Activated T-cell treated with anti-CD3 and anti-CD28 coated beads, Interleukin-2, amount 50 U/mL, for 48 hours (primary cell): ENCODE data around the gene BCL11B.
A peak's percentile ranks its signal among the peaks of the same experiment; 100 is the strongest.

Experiments
- DNase-seq, 2 experiments: peaks; one replicate each; pipeline ENCODE4 v3.0.0-alpha.2; 2020

The BCL11B gene

DNA sequence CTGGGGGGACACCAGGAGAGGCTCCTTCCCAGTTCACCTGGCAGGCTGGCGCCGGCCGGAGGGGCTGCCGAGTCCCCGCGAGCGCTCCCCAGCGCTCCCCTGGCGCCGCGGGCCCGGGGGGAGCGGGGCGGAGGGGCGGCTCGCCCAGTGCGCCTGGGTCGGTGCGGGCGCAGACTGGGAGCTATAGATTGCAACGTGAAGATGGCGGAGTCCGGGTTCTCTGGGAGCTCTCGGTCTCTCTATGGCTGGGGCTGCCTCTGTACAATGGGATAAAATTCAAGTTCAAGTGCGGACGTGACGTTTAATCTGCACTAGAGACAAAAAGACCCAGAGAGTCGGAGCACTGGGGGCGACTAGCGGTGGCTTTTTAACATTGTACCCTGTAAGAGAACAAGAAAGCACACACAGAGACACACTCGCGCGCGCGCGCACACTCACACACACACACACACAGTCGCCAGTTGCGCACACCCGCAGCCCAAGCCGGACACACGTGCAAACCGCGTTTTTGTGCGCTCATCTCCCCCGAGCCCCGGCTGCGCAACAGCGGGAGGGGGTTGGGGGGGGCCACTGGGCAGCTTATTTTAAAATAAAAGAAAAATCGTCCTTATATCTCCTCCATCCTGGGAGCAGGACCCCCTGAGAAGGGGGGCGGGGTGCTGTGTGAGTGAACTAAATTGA, at the start of gene BCL11B:
Gene BCL11B (minus strand): TSS at position 247 of the 681 bp plus-strand sequence. CDS start 979 bp downstream, outside the sequence.
- DNase-seq: peak; percentile 90 to 91

DNA sequence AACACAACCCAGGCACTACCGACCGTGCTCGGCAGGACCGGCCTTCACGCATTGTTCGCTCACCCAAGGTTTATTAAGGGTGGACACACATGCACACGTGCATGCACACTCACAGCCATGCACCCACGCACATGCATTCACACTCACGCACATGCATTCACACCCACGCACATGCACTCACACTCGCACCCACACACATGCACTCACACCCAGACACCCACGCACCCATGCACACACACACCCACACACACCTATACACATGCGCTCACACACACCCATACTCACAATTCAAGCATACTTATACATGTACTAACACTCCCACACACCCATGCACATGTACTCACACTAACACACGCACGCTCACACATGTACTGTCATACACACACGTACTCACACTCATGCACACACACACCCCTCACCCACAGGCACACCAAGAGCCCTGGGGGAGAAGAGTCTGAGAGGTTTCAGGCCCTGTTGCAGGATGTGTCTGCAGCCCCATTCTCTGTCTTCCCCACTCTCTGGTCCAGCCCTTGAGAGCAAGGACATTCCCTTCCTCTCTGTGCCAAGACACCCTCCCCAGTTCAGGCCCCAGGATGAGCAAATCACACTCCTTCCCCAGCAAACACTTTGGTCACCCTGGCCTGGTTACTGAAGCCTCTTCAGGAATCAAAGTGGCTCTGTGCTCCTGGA, 49.4 kb upstream of the BCL11B start:
- DNase-seq: no peak

DNA sequence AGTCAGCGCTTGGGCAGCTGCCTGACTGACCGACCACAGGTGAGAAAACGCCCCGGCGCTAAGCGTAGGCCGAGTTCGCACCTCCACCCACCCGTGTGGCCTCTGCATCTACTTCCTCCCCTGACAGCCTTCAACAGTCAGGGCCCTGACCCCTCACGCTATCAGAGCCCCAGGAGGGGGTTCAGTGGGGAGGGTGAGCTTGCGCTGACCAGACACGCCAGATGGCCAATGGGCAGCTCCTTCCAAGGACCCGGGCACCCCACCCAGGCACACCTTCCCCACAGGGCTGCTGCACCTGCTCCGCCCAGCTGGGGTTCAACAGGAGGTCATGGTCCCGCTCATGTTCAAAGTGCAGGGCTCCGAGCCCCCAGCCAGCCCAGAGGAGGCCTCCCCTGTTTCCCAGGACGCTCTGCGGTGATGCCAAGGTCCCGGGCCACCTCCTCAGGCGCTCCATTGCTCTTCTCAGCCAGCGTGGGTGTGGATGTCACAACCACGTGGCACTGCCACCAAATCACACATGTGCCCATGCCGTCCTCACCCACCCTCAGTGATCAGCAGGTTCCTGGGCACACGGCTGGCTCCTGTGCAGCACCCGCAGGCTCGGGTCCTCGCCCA, 48.7 kb upstream of the BCL11B start:
- no peak for DNase-seq

DNA sequence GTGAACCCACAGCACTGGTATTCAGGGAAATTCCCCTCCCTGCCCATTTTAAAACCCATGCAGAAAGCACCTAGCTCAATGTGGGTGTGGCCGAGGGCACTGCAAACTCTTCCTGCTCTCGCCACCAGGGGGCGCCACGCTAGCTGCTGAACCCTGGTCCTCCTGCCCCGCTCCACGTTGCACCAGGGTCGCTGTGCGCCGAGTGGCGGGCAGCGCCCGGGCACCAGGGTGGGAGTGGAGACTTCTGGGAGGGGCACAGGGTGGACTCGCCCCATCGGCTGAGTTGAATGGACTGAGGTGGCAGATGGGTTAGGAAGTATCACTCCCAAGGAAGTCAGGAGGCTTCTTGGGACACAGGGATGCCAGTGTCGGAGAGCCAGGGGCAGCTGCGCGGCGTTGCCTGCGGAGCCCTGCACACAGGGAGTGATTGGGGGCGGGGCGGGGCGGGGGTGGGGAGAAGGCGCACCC, 48.1 kb upstream of the BCL11B start:
- DNase-seq: peak; percentile 87 to 89

DNA sequence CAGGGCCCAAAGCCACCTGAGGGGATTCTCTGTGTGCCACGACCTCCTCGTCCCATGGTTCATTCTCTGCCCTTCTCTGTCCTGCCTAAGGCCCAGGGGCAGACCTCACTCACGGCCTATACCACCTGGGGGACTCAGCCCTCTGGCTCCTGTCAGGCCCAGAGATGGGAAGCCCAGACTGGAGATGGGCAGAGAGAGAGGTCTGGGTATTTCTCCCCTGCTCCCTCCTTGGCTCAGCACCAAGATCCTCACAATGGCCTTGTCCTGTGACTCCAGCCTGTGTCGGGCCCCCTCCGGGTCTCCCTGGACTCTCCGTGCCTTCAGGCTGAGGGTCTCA, 46.9 kb upstream of the BCL11B start:
- no peak for DNase-seq

DNA sequence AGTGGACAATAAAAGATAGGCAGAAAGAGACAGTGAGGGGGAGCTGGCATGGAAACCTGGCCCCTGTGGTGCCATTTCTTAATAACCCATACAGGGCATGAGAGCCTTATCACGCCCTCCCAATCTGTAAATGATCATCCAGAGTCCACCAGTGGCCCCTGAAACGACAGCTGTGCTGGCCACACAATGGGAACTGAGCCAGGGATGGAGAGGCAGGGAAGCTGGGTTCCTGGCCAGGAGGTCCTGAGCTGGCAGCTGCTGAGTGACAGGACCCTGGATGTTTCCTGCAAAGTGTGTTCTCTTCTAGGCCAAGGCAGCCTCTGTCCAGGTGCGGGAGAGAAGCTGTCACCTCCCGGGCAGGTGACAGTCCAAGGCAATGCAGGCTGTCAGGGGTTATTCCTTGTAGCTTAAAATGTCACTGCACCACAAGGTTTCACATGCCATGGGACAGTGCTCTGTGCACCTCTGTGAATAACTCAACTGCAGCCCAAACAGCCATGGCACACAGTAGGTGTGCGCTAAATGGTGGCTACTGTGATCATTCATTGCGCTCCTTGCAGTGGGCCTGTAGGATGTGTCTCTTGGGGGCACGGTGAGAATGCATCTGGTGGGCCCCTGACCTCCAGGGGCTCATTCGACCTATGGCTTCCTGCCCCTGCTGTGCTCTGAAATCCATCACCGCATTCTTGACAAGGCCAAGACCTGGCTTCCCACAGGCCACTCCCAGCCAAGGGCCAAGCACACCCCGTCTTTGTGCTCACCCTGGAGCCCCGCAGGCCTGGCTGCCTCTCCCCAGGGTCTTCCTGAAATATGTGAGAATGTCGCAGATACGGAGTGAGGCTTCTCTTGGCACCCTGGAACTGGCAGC, 46.3 kb upstream of the BCL11B start:
- no peak for DNase-seq

DNA sequence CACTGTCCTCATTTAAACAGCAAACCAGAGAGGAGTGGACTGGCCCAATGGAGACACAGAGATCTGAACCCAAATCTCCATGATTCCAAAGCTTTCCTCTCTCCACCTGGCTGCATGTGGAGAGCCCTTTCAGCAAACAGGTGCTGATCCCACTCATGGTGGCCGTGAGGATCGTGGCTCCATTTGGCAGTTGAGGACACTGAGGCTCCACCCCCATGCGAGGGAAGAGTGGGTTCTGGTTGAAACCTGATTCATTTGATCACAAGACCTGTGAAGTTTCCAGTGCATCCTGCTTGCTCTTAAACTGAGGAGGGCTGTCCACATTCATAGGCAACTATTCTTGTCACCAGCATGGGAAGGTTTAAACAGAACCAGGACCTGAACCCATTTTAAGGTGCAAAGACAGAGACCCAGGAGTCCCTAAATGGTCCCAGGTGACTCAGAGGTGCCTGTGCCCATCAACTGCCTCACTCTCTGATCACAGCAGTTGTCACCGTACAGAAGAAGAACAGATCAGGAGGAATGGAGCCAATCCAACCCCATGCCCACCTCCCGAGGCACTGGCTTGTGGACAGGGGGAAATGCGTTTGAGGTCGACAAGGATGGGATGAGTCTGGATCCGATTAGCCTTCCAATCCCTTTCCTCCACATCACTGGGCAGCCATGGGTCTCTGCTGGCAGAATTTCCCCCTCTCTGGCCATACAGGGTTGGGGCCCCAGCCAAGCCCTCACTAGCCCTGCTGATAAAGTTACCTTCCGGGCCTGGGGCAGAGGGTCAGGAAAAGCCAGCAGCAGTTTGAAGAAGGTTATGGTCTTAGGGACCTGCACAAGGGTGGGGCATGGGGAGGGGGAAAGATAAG, 45.5 kb upstream of the BCL11B start:
- DNase-seq: no peak

DNA sequence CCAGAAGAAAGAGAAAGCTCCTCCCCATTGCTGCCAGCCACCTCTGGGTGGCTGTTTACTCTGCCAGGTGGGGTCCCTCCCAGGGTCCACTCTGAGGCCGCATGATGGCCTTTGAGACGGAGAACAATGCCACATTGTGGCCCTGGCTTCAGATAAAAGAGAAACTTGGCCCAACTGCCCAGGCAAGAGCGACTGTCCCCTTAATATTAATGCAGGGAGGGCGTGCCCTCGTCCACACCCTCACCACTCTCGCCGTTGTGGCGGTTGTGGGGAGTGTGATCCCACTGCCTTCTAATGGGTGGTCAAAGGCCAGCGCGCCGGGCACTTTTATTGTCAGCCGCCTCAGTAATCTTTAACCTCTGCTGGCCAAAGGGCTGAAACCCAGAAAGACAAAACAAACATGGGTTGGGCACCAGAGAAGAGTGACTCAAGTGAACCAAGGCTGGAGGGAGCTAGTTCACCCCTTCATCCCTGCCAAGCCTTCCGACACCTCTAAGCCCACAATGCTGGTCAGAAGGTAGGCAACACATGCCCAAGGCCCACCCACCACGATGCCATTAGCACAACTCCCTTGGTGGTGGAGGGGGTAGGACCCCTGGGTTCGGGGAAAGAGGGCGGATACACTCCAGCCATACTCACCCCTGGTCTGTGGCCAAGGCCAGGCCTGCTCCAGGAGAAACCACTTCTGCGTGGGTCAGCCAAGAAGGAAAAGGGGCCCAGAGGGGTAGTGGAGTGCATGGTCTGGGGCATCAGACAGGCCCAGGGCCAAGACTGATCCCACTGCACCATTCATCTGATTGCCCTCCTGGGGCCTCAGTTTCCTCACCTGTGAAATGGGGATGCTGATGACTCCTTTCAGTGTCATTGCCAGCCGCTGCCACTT, 44.5 kb upstream of the BCL11B start:
- no peak for DNase-seq

DNA sequence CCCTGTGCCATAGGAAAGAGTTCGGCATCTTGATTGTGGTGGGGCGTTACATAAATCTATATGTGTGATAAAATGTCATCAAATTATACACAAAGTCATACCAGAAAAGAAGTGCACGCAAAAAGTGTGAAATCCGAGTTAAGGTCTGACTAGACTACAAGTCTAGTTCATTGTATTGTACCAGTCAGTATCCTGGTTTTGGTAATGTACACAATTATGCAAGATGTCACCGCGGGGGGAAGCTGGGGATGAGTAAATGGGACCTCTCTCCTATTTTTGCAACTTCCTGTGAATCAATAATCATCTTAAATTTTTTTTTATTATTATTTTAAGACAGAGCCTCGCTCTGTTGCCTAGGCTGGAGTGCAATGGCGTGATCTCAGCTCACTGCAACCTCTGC, 43.2 kb upstream of the BCL11B start:
- no peak for DNase-seq

DNA sequence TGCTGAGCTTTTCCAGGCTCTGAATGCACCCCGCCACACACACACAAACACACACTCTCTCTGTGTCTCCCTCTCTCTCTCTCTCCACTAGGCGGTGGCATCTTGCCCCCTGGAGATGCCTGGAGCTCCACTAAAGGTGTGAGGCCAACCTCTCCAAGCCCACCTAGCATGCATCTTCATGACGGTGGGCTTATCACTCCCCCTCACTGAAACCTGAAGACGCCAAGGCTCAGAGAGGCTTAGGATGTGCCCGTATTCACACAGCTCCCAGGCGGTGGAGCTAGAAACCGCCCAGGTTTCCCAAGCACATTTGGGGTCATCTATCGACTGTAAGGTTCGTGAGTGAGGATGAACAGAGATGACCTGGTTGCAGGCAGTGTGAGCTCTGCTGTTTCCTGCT, 42.6 kb upstream of the BCL11B start:
- DNase-seq: no peak

DNA sequence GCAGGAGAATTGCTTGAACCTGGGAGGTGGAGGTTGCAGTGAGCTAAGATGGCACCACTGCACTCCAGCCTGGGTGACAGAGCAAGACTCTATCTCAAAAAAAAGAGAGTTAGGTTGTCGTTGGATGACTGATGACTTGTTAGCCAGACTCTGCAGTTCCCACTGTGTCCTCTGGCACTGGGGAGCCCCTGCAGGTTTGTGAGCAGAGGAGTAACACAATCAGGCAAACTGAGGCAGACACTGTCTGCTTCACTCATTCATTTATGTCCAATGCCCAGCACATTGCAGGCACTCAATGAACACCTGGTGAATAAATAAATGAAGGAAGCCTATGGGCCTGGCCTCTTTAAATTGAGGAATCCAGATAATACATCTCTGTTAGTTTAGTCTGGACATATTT, 41.2 kb upstream of the BCL11B start:
- no peak for DNase-seq

DNA sequence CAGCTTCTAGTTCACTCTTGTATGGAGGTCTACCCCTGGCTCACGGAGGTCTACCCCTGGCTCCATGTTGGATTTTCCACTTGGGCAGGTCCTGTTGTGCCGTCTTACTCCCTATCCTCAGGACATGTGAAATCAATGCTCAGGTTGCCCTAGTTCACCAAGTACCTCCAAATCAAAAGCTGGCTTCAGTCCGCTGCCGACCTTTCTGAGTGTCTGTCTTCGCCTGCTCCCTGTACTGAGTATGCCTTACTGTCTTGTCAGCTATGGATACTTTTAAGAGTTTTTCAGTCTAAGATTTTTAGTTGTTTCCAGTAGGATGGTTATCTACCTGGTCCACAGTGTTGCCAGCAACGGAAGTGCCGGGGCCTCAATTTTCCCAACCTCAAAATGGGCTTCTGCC, 40.1 kb upstream of the BCL11B start:
- no peak for DNase-seq

DNA sequence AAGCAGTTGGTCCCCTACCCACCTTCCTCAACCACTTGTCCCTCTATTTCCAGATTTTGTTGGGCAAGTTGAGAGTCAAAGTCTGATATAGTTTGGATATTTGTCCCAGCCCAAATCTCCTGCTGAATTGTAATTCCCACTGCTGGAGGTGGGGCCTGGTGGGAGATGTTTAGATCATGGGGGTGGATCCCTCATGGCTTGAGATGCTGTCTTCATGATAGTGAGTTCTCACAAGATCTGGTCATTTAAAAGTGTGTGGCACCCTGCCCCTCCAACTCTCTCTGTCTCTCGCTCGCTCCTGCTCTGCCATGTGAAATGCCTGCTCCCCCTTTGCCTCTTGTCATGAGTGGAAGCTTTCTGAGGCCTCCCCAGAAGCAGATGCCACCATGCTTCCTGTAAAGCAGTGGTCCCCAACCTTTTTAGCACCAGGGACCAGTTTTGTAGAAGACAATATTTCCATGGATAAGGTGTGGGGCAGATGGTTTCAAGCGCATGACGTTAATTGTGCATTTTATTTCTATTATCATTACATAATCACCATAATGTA, 37.3 kb upstream of the BCL11B start:
- DNase-seq: no peak

DNA sequence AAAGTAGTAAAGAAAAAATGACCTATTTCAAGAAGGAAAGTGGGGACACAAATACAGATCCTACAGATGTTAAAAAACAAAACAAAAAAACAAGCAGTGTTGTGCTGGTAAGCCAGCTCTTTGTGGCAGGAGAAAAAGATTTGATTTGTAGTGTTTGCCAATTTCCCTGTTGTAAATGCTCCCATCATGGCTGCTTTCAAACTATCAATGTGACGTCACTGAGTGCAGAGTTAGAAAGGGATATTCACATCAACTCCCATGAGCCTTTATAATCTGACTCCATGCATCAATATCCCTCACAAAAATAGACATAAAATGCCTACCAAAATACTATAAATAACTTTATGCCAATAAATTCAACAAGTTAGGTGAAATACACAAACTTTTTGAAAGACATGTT, 32.2 kb upstream of the BCL11B start:
- DNase-seq: no peak

DNA sequence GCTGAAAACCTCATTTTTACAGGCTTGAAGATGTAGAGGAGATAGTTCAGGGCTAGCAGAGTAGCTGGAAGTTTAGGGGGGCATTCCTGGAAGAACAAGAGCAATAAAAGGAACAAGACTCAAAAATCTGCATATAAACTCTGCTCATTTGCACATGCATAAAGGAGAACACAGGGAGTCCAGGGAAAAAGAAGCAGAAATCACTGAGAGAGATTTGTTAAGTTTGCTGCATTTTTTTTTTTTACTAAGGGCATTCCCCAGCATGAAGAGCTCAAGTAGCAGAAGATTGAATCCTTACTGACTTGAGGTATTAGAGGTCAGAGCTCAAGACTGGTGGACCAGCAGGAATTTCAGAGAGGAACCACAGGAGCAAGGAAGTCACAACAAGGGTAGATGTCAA, 28.2 kb upstream of the BCL11B start:
- DNase-seq: no peak

DNA sequence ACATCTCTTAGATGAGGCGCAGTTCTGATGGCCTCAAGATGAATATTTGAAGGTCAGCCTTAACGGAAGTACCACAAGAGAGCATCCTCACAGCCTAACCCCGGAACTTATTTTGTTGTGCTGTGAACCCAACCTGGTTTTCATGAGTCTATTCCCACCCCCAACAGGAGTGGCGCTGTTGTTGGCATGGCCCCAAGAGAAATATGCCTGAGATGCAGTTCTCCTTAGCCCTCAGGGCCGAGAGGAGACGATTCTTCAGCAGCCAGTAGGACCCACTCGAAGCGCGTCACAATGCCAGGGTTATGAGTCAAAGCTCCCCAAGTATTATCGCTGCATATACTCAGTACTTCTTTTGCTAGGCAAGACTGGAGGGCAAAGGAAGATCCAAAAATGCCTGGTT, 24.5 kb upstream of the BCL11B start:
- DNase-seq: no peak

DNA sequence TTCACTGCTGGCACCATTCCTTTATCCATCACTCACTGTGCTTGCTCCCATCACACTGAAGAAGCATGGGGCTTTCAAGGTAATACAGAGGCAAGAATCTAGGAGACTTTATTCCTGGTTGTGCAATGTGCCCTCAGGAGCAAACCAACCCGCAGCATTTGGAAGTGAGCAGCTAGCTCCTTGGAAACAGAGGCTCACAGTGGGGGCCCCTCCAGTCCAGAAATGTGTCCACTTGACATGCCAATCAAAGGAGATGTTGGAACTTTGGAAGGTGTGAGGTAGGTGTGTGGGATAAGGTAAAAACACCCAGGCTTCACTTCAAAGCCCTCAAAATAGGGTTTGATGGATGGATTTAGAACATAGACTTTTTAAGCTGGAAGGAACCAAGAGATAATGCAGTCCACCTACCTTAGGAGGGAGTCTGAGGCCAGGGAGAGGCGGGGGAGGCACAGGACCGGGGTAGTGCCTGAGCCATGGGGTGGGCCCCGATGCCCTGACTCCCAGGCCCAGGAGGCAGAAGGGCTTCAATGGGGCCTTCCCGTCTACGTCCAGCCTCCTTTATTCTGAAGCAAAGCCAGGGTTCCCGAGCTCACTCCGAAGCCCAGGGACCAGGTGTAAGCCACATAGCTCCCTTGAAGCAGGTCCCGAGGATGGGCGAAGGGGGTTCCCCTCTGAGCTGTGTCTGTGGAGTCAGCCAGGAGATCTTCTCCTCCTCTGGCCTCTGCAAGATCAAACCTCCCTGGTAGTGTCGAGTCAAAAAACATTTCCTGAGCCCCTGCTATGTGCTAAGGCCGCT, 17.6 kb upstream of the BCL11B start:
- DNase-seq: no peak

DNA sequence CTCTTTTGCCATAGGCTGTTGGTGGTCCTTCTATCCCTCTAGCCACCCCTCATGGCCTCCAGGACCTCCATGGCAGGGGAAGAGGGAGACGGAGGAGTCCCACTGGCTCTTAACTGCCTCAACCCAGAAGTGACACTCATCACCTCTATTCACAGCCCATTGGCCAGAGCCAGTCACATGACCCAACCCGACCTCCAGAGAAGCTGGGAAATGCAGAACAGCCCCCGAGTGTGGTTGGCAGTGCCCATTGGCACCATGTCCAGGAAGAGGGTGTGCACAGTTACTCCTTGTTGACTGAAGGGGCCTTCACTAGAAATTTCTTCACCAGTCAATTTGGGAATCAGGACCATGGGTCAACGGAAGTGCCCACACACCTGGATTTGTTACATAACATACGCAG, 17.0 kb upstream of the BCL11B start:
- no peak for DNase-seq

DNA sequence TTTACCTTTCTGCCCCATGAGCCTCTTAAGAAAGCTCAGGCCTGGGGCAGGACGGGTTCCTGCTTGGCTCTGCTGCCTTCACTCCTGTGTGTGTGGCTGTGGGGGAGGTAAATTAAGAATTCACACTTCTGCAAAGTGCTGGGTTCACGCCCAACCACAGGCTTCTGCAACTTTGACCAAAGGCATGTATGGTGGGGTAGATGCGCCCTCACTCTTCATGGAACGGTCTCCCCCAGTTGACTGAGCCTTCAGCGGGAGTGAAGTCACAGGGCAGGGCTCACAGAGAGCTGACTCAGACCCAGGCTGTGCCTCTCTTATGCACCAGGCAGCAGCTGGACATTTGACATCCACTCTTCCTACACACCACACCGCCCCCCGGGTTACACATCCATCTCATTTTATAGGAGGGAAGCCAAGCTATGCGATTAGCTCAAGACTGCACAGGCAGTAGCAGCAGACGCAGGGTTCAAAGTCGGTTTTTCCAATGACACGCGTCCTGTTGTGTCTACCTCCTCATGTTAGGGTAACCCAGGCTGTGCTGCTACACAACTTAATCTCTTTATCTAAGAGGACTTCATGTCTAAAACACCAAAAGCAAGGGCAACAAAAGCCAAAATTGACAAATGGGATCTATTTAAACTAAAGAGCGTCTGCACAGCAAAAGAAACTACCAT, 15.4 kb upstream of the BCL11B start:
- DNase-seq: peak in 1 of 2 experiments; percentile 31

DNA sequence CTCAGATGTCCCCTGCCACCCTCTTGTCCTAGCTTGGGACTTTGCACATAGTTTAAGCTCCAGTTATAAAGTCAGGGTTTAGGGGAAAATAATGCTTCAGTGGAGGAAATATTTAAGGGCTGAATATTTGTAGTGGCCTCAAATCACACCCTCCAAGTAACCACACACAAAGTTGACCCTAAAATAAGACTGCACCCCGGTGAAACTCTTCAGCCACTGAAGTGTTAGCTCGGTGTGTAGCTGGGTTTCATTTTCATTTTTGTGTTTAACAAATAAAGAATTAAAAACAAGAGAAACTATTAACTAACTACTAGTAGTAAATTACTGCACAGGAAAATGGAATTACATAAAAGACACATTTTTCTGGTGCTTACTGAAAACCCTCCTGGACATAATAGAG, 14.8 kb upstream of the BCL11B start:
- no peak for DNase-seq
